SK-N-SH (cell line): ENCODE measurements around the gene SH2D3A.

Experiments used
- EP300 ChIP-seq, 2 experiments: IDR thresholded peaks; 2 replicates each; pipeline versions ENCODE4 v1.4.0 to v1.6.1; 2012; ENCODE audit warnings: borderline replicate concordance in 1 of 2, low read depth in 1 of 2, low read length in 1 of 2
- MXI1 ChIP-seq: IDR thresholded peaks from 2 replicates; pipeline ENCODE4 v1.6.1; 2012; ENCODE audit warnings: mild to moderate bottlenecking, low read depth, low read length, improper control_type of control experiment
- NFIC ChIP-seq: IDR thresholded peaks from 2 replicates; pipeline ENCODE4 v1.4.0; 2012; ENCODE audit warnings: borderline replicate concordance
- POLR2AphosphoS5 ChIP-seq: IDR thresholded peaks from 2 replicates; pipeline ENCODE4 v1.6.1; 2012; ENCODE audit warnings: low read depth, low read length
- RAD21 ChIP-seq: IDR thresholded peaks from 2 replicates; pipeline ENCODE4 v1.6.1; 2012; ENCODE audit warnings: mild to moderate bottlenecking, low read length
- RCOR1 ChIP-seq: fragments of 150-350 bp; IDR thresholded peaks from 2 replicates; pipeline ENCODE4 v1.6.1; 2017; ENCODE audit warnings: antibody characterized with exemption, low read length
- SMC3 ChIP-seq: IDR thresholded peaks from 2 replicates; pipeline ENCODE4 v1.6.1; 2012; ENCODE audit warnings: low read depth, low read length, improper control_type of control experiment
- TCF12 ChIP-seq: IDR thresholded peaks from 2 replicates; pipeline ENCODE4 v1.4.0; 2012
- YY1 ChIP-seq: IDR thresholded peaks from 2 replicates; pipeline ENCODE4 v1.4.0; 2012; ENCODE audit warnings: low read depth, mild to moderate bottlenecking
- TF ChIP-seq, protein P1 (sequence below): fragments of 200-600 bp; sonication (generic); IDR thresholded peaks from 2 replicates; pipeline ENCODE4 v1.6.1; 2017; ENCODE audit warnings: antibody characterized with exemption, mild to moderate bottlenecking, moderate library complexity

DNA sequence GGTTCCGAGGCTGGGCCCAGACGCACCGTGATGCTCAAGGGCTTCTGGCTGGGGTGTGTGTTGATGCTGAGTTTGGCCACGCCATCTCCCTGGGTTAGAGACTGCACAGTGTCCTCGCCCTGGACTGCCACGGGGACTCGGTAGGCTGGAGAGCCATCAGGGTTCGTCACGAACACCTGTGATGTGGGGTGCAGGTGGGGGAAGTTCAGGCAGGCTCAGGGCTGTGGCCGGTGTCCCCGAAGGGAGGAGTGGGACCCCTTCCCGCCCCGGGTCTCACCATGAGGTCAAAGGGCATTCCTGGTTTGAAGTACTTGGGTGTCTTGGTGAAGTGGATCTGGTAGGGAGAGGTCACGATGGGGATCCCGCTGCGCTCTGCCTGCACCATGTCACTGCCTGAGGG is 55.0 kb downstream of the SH2D3A start:
- TF ChIP-seq EP300 (IDR thresholded peaks at IDR 0.05; ENCODE audit: borderline replicate concordance in 1 of 2, low read depth in 1 of 2, low read length in 1 of 2) (no peak), RCOR1 (no peak), SMC3 (no peak), RAD21 (no peak), NFIC (no peak), MXI1 (no peak), POLR2AphosphoS5 (no peak), YY1 (no peak), TCF12 (no peak)
- TF ChIP-seq, protein P1, sequence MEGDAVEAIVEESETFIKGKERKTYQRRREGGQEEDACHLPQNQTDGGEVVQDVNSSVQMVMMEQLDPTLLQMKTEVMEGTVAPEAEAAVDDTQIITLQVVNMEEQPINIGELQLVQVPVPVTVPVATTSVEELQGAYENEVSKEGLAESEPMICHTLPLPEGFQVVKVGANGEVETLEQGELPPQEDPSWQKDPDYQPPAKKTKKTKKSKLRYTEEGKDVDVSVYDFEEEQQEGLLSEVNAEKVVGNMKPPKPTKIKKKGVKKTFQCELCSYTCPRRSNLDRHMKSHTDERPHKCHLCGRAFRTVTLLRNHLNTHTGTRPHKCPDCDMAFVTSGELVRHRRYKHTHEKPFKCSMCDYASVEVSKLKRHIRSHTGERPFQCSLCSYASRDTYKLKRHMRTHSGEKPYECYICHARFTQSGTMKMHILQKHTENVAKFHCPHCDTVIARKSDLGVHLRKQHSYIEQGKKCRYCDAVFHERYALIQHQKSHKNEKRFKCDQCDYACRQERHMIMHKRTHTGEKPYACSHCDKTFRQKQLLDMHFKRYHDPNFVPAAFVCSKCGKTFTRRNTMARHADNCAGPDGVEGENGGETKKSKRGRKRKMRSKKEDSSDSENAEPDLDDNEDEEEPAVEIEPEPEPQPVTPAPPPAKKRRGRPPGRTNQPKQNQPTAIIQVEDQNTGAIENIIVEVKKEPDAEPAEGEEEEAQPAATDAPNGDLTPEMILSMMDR: no peak
